Measurements from ENCODE around the gene COL12A1.

GRCh38 chr6:75208298-75209183 lies 2.7 kb upstream of the COL12A1 start:
- TF ChIP-seq CTCF (IDR thresholded peaks at IDR 0.05; ENCODE audit: extremely low read depth in 1 of 2, insufficient read depth in 1 of 2, low read depth in 1 of 2, low read length in 2 of 2) (peak; percentile 78 to 92), POLR2AphosphoS5 (IDR thresholded peaks at IDR 0.05; ENCODE audit: insufficient read depth, low read depth, low read length) (no peak), FOS (IDR thresholded peaks at IDR 0.05; ENCODE audit: borderline replicate concordance, insufficient read depth, low read length) (no peak), EZH2 (IDR thresholded peaks at IDR 0.05; ENCODE audit: borderline replicate concordance, low read depth, low read length, severe bottlenecking) (no peak), MYC (IDR thresholded peaks at IDR 0.05; ENCODE audit: low read depth, low read length) (no peak)

Data from endothelial cell of umbilical vein (primary cell).